Measurements from ENCODE around the gene CKAP4. TPM values are rescaled to one million over a fixed set of nuclear protein-coding genes. Genes with fewer than 3 reads are reported as not detected.

CKAP4 gene
- total RNA-seq, 2 donors from 2014 or later: 50.1 to 56.8 TPM

DNA sequence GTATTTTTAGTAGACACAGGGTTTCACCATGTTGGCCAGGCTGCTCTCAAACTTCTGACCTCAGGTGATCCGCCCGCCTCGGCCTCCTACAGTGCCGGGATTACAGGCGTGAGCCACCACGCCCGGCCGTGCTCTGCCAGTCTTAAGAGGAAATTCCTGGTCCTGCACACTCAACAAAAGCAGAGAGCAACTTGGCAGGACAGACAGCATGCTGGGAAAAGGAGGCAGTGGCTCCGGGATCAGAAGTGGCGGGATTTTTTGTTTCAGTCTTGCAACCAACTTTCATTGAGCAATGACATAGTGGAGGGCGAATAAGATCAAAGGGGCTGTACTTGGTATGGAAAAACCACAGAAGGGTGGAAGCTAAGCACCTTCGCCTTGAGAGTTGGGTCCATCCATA lies 2.1 kb downstream of the CKAP4 start:
- TF ChIP-seq, protein P1, sequence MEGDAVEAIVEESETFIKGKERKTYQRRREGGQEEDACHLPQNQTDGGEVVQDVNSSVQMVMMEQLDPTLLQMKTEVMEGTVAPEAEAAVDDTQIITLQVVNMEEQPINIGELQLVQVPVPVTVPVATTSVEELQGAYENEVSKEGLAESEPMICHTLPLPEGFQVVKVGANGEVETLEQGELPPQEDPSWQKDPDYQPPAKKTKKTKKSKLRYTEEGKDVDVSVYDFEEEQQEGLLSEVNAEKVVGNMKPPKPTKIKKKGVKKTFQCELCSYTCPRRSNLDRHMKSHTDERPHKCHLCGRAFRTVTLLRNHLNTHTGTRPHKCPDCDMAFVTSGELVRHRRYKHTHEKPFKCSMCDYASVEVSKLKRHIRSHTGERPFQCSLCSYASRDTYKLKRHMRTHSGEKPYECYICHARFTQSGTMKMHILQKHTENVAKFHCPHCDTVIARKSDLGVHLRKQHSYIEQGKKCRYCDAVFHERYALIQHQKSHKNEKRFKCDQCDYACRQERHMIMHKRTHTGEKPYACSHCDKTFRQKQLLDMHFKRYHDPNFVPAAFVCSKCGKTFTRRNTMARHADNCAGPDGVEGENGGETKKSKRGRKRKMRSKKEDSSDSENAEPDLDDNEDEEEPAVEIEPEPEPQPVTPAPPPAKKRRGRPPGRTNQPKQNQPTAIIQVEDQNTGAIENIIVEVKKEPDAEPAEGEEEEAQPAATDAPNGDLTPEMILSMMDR (IDR thresholded peaks at IDR 0.05): no peak
- DNase-seq (ENCODE audit: low spot score): peak; percentile 81
- peak overlapping the region; percentile 99 for H3K27ac ChIP-seq
- H3K36me3 ChIP-seq: peaks cover 11% of the 10 kb centered on the region
- peak overlapping the region; percentile 80 to 81 for H3K4me3 ChIP-seq
- H3K9me3 ChIP-seq: no peaks in the 10 kb centered on the region
- peaks cover 0 to 45% of the 10 kb centered on the region in 2 donors for H3K4me1 ChIP-seq
- no peaks in the 10 kb centered on the region for H3K27me3 ChIP-seq

DNA sequence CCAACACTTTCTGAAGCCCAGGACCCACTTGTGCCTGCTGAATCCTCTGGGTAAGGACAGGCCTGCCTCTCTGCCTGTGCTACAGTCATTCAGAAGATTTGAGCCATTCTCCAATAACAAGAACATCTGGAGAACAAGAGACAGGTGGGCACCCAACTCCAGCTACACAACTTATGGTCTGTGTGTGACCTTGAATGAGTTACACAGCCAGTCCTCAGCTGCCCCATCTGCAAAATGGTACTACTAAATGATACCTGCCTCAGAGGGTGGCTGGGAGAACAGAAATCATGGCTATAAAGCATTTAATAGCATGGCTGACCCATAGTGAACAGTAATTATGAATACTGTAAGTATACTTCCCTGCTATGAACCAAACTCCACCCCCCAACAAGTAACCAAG lies 4.2 kb downstream of the CKAP4 start:
- H3K27me3 ChIP-seq: no peaks in the 10 kb centered on the region
- TF ChIP-seq, protein P1 (IDR thresholded peaks at IDR 0.05): no peak
- DNase-seq (ENCODE audit: low spot score): no peak
- H3K4me1 ChIP-seq: peaks cover 0 to 45% of the 10 kb centered on the region in 2 donors
- peak overlapping the region in 1 of 2 donors; percentile 4 for H3K27ac ChIP-seq
- H3K36me3 ChIP-seq: peaks cover 26% of the 10 kb centered on the region
- H3K9me3 ChIP-seq: no peaks in the 10 kb centered on the region
- no peak overlapping the region for H3K4me3 ChIP-seq

DNA sequence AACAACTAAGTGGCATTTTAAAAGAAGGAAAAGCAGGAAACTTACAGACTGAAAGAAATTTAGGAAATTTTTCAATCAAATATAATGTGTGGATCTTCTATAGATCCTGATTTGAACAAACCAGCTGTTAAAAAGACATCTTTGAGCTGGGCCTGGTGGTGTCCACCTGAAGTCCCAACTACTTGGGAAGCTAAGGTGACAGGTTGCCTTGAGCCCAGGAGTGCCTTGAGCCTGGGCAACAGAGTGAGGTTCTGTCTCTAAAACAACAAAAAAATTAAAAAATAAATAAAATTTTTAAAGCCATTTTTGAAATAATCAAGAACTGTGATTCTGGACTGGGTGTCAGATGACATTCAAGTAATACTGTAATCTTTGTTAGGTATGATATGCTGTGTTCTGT lies 7.0 kb downstream of the CKAP4 start:
- Histone ChIP-seq H3K36me3 (peaks cover 26% of the 10 kb centered on the region), H3K27ac (no peak overlapping the region), H3K9me3 (no peaks in the 10 kb centered on the region), H3K4me1 (peaks cover 0 to 38% of the 10 kb centered on the region in 2 donors), H3K4me3 (no peak overlapping the region), H3K27me3 (no peaks in the 10 kb centered on the region)
- peak; percentile 54 for DNase-seq (ENCODE audit: low spot score)
- TF ChIP-seq, protein P1 (IDR thresholded peaks at IDR 0.05): no peak

DNA sequence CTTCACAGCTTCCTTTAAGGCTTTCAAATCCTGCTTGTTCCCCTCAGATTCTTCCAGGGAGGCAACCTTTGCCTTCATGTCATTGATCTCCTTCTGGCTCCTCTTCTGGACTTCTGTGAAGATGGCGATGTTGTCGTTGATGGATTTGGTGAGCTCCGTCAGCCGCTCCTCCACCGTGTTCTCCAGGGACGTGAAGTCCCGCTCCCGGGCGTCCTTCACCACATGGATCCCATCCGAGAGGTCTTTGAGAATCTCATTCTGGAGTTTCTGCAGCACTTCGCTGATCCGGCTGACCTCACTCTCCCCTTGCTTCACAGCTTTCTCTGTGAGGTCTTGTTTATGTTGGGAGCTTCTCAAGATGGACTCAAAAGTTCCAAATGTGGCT lies 7.9 kb downstream of the CKAP4 start:
- TF ChIP-seq, protein P1 (IDR thresholded peaks at IDR 0.05): no peak
- Histone ChIP-seq H3K36me3 (peaks cover 26% of the 10 kb centered on the region), H3K4me3 (no peak overlapping the region), H3K9me3 (no peaks in the 10 kb centered on the region), H3K27ac (no peak overlapping the region), H3K4me1 (peaks cover 0 to 29% of the 10 kb centered on the region in 2 donors), H3K27me3 (no peaks in the 10 kb centered on the region)
- peak; percentile 50 for DNase-seq (ENCODE audit: low spot score)

DNA sequence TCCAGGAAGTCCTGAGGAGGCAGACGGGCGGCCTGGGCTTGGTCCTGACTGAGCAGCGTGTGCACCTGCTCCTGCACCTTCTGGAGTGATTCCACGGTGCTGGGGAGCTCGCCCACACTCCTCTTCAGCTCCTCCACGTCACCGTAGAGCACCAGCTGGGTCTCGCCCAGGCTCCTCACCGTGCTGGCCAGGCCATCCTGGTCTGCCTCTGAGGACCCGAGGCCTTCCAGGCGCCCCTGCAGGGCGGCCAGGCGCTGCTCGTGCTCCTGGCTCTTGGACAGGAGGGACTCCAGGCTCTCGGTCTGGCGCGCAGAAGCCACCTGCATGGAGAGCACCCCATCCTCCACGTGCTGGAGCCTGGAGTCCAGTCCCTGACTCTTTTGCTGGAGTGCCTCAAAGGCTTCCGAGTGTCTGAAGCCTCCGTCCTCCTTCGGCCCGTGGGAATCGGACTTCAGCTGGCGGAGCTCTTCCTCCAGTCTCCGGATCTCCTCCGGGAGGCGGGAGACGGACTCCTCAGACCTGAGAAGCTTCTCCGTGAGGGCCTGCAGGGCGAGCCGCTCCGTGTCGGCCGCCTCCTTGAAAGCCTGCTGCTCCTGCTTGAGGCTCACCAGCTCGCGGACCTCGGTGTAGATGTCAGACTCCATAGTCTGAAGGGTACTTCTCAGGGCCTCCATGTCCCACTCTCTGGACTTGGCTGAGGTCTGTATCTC lies 8.4 kb downstream of the CKAP4 start:
- Histone ChIP-seq H3K36me3 (peaks cover 23% of the 10 kb centered on the region), H3K4me1 (peaks cover 0 to 24% of the 10 kb centered on the region in 2 donors), H3K27me3 (no peaks in the 10 kb centered on the region), H3K4me3 (no peak overlapping the region), H3K27ac (peak overlapping the region; percentile 33 to 68), H3K9me3 (no peaks in the 10 kb centered on the region)
- DNase-seq (ENCODE audit: low spot score): peak; percentile 54
- TF ChIP-seq, protein P1 (IDR thresholded peaks at IDR 0.05): no peak

DNA sequence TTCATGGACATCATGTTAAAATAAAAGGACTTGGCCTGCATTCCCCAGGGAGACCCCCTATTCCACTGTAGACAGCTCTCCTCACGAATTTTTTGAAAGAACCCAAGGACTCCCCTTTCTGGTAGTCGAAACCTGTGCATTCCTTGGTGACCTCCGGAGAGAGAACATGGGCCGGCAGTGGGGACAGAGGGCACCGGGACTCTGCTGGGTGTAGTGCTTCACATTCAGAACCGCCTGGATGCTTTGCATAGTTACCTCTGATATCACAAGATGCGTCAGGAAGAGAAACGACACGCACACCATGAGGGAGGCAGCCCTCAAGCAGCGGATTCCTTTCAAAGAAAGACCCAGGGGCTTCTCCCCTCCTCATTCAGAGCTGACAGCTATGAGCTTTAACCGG lies 9.7 kb downstream of the CKAP4 start:
- Histone ChIP-seq H3K4me1 (peaks cover 0 to 14% of the 10 kb centered on the region in 2 donors), H3K4me3 (no peak overlapping the region), H3K27me3 (no peaks in the 10 kb centered on the region), H3K9me3 (no peaks in the 10 kb centered on the region), H3K27ac (peak overlapping the region; percentile 33 to 68), H3K36me3 (peaks cover 19% of the 10 kb centered on the region)
- DNase-seq (ENCODE audit: low spot score): peak; percentile 56
- TF ChIP-seq, protein P1 (IDR thresholded peaks at IDR 0.05): no peak

All from right atrium auricular region (tissue), 2 donors.